Vagina (tissue), 2 donors: ENCODE measurements around the gene CTDSPL. TPM values are rescaled to one million over a fixed set of nuclear protein-coding genes. Genes with fewer than 3 reads are reported as not detected.

Experiments
- DNase-seq, 2 donors: peaks; one replicate each; pipeline ENCODE4 v3.0.0-alpha.2; 2017; ENCODE audit errors: extremely low spot score in 2 of 2
- H3K27ac ChIP-seq: fragments of 200-600 bp; sonication (generic); one replicate; pipeline ENCODE4 v1.5.1; 2019
- H3K27me3 ChIP-seq: fragments of 200-600 bp; sonication (generic); one replicate; pipeline ENCODE4 v1.5.1; 2019
- H3K36me3 ChIP-seq, 2 donors: fragments of 200-600 bp; sonication (generic); one replicate each; pipeline ENCODE4 v1.5.1; 2017 to 2019
- H3K4me1 ChIP-seq: fragments of 200-600 bp; sonication (generic); one replicate; pipeline ENCODE4 v1.5.1; 2019
- H3K4me3 ChIP-seq, 2 donors: fragments of 200-600 bp; sonication (generic); 1 replicate in 1 of 2; 2 replicates in 1 of 2; pipeline ENCODE4 v1.5.1; 2016 to 2019
- H3K9me3 ChIP-seq: fragments of 200-600 bp; sonication (generic); one replicate; pipeline ENCODE4 v1.5.1; 2019
- CTCF ChIP-seq, 3 experiments: fragments of 450-650 bp in 2 of 3; fragments of 200-600 bp in 1 of 3; sonication (generic) in 1 of 3; IDR thresholded peaks; one replicate each; pipeline ENCODE4 v1.5.1; 2017 to 2019; ENCODE audit warnings: antibody characterized with exemption in 3 of 3, mild to moderate bottlenecking in 2 of 3, moderate library complexity in 2 of 3
- POLR2A ChIP-seq, 2 donors: fragments of 450-650 bp; IDR thresholded peaks; one replicate each; pipeline ENCODE4 v1.6.1; 2017; ENCODE audit warnings: antibody characterized with exemption in 2 of 2, mild to moderate bottlenecking in 2 of 2, moderate library complexity in 2 of 2
- POLR2AphosphoS5 ChIP-seq, 2 donors: sonication (generic); formaldehyde crosslinking; IDR thresholded peaks; one replicate each; pipeline ENCODE4 v1.9.0; 2017; ENCODE audit warnings: antibody characterized with exemption in 2 of 2, mild to moderate bottlenecking in 2 of 2, low read depth in 1 of 2; ENCODE audit not compliant: insufficient read depth in 1 of 2
- intact Hi-C: fragments of 100-400 bp; cut with DNase I; formaldehyde crosslinking; loops from one replicate; pipeline ENCODE4 v1.15.1; 2023
- total RNA-seq: library from RNA; depleted of rRNA; stranded (reverse); fragments of >200 nt; gene quantifications from one replicate; pipeline ENCODE4 v1.2.3, GENCODE V29; 2016

Gene CTDSPL
- total RNA-seq, 1 donor from 2014 or later, result 28.0 TPM

- H3K4me1 ChIP-seq, result peaks cover 36% of the 10 kb centered on the region
Measured at GRCh38 chr3:37897763-37898162, 36.1 kb downstream of the CTDSPL start.

GRCh38 chr3:37898424-37898823 is 36.7 kb downstream of the CTDSPL start:
- TF ChIP-seq CTCF (IDR thresholded peaks at IDR 0.05) (no peak), POLR2AphosphoS5 (IDR thresholded peaks at IDR 0.05; ENCODE audit: insufficient read depth in 1 of 2, low read depth in 1 of 2) (no peak), POLR2A (IDR thresholded peaks at IDR 0.05) (no peak)
- no peak overlapping the region for H3K4me3 ChIP-seq
- no peaks in the 10 kb centered on the region for H3K9me3 ChIP-seq
- no peaks in the 10 kb centered on the region for H3K27me3 ChIP-seq
- DNase-seq, result no peak
- peaks cover 29% of the 10 kb centered on the region for H3K4me1 ChIP-seq
- intact Hi-C loops, result no loop called here
- no peak overlapping the region for H3K27ac ChIP-seq
- H3K36me3 ChIP-seq, result no peaks in the 10 kb centered on the region

More at GRCh38 chr3:37897763-37898162, 36.1 kb downstream of the CTDSPL start:
- no peak overlapping the region for H3K27ac ChIP-seq
- H3K36me3 ChIP-seq, result no peaks in the 10 kb centered on the region
- DNase-seq, result no peak
- intact Hi-C loops, result no loop called here
- no peaks in the 10 kb centered on the region for H3K9me3 ChIP-seq
- no peak for TF ChIP-seq POLR2AphosphoS5 (IDR thresholded peaks at IDR 0.05; ENCODE audit: insufficient read depth in 1 of 2, low read depth in 1 of 2)
- TF ChIP-seq POLR2A (IDR thresholded peaks at IDR 0.05), result no peak
- TF ChIP-seq CTCF (IDR thresholded peaks at IDR 0.05), result no peak
- H3K4me3 ChIP-seq, result no peak overlapping the region
- no peaks in the 10 kb centered on the region for H3K27me3 ChIP-seq

GRCh38 chr3:37899101-37899707 is 37.5 kb downstream of the CTDSPL start:
- H3K4me1 ChIP-seq, result peaks cover 33% of the 10 kb centered on the region
- no peak overlapping the region for H3K27ac ChIP-seq
- intact Hi-C loops, result no loop called here
- no peaks in the 10 kb centered on the region for H3K36me3 ChIP-seq
- no peaks in the 10 kb centered on the region for H3K9me3 ChIP-seq
- TF ChIP-seq POLR2A (IDR thresholded peaks at IDR 0.05), result no peak
- H3K27me3 ChIP-seq, result no peaks in the 10 kb centered on the region
- H3K4me3 ChIP-seq, result no peak overlapping the region
- DNase-seq, result no peak

GRCh38 chr3:37899711-37900306 is 38.1 kb downstream of the CTDSPL start:
- intact Hi-C loops, result no loop called here
- peaks cover 38% of the 10 kb centered on the region for H3K4me1 ChIP-seq
- DNase-seq, result no peak
- no peak overlapping the region for H3K4me3 ChIP-seq
- TF ChIP-seq CTCF (IDR thresholded peaks at IDR 0.05) (no peak), POLR2A (IDR thresholded peaks at IDR 0.05) (no peak), POLR2AphosphoS5 (IDR thresholded peaks at IDR 0.05; ENCODE audit: insufficient read depth in 1 of 2, low read depth in 1 of 2) (no peak)
- H3K36me3 ChIP-seq, result no peaks in the 10 kb centered on the region
- H3K9me3 ChIP-seq, result no peaks in the 10 kb centered on the region
- H3K27me3 ChIP-seq, result no peaks in the 10 kb centered on the region
- no peak overlapping the region for H3K27ac ChIP-seq

GRCh38 chr3:37901721-37902120 is 40.0 kb downstream of the CTDSPL start:
- H3K36me3 ChIP-seq, result no peaks in the 10 kb centered on the region
- intact Hi-C loops, result no loop called here
- no peaks in the 10 kb centered on the region for H3K9me3 ChIP-seq
- no peak overlapping the region for H3K4me3 ChIP-seq
- TF ChIP-seq CTCF (IDR thresholded peaks at IDR 0.05) (no peak), POLR2AphosphoS5 (IDR thresholded peaks at IDR 0.05; ENCODE audit: insufficient read depth in 1 of 2, low read depth in 1 of 2) (no peak), POLR2A (IDR thresholded peaks at IDR 0.05) (no peak)
- H3K27me3 ChIP-seq, result no peaks in the 10 kb centered on the region
- DNase-seq, result no peak
- H3K27ac ChIP-seq, result no peak overlapping the region
- H3K4me1 ChIP-seq, result peaks cover 54% of the 10 kb centered on the region
